PC-3 (cell line): Measurements from ENCODE around the gene SLFNL1.

Experiments
- CTCF ChIP-seq: fragments of 300-600 bp; sonication (generic); conservative IDR thresholded peaks from 2 replicates; pipeline ENCODE4 v1.5.1; 2017; ENCODE audit warnings: antibody characterized with exemption, low read depth, mild to moderate bottlenecking, low read length
- EZH2 ChIP-seq: fragments of 300-600 bp; sonication (generic); IDR thresholded peaks from one replicate; pipeline ENCODE4 v1.6.1; 2017; ENCODE audit warnings: antibody characterized with exemption, mild to moderate bottlenecking, low read length; ENCODE audit not compliant: unreplicated experiment
- EZH2phosphoT487 ChIP-seq: fragments of 300-600 bp; sonication (generic); IDR thresholded peaks from 2 replicates; pipeline ENCODE4 v1.6.1; 2018; ENCODE audit warnings: mild to moderate bottlenecking, antibody characterized with exemption, low read length, borderline replicate concordance

- TF ChIP-seq CTCF (no peak), EZH2 (no peak), EZH2phosphoT487 (no peak)
Observed at GRCh38 chr1:40982721-40983120, 38.8 kb downstream of the SLFNL1 start.
